Epithelial cell of proximal tubule (primary cell): ENCODE results near the gene ARHGEF26. TPM values are rescaled to one million over a fixed set of nuclear protein-coding genes. Genes with fewer than 3 reads are reported as not detected.

ENCODE experiments used
- DNase-seq: peaks from one replicate; pipeline ENCODE4 v3.0.0-alpha.2; 2011; ENCODE audit warnings: low read depth
- H3K4me3 ChIP-seq: 2 replicates; pipeline ENCODE4 v1.5.1; 2011; ENCODE audit warnings: low read depth, mild to moderate bottlenecking, low read length
- CTCF ChIP-seq: conservative IDR thresholded peaks from 2 replicates; pipeline ENCODE4 v1.5.1; 2012; ENCODE audit warnings: low read depth, mild to moderate bottlenecking, low read length
- total RNA-seq: library from RNA; depleted of rRNA; stranded (reverse); fragments of >200 nt; gene quantifications from 2 replicates; pipeline ENCODE4 v1.2.3, GENCODE V29; 2015

Gene ARHGEF26
- total RNA-seq, 1 donor from 2014 or later = 2.9 TPM

GRCh38 chr3:154175041-154175440 is 53.9 kb downstream of the ARHGEF26 start:
- H3K4me3 ChIP-seq = no peak overlapping the region
- TF ChIP-seq CTCF = no peak
- no peak for DNase-seq

- no peak for DNase-seq
- no peak overlapping the region for H3K4me3 ChIP-seq
- no peak for TF ChIP-seq CTCF
Observed at GRCh38 chr3:154176036-154176435, 54.8 kb downstream of the ARHGEF26 start.

GRCh38 chr3:154177406-154177805 is 56.2 kb downstream of the ARHGEF26 start:
- no peak for TF ChIP-seq CTCF
- no peak for DNase-seq
- no peak overlapping the region for H3K4me3 ChIP-seq

- H3K4me3 ChIP-seq = no peak overlapping the region
- TF ChIP-seq CTCF = no peak
- DNase-seq = no peak
Observed at GRCh38 chr3:154178172-154178571, 57.0 kb downstream of the ARHGEF26 start.

- no peak for DNase-seq
- no peak overlapping the region for H3K4me3 ChIP-seq
- TF ChIP-seq CTCF = no peak
Observed at GRCh38 chr3:154180836-154181691, 59.9 kb downstream of the ARHGEF26 start.

- no peak for TF ChIP-seq CTCF
- DNase-seq = no peak
- H3K4me3 ChIP-seq = no peak overlapping the region
Observed at GRCh38 chr3:154182322-154182922, 61.2 kb downstream of the ARHGEF26 start.

- DNase-seq = no peak
- no peak for TF ChIP-seq CTCF
- H3K4me3 ChIP-seq = no peak overlapping the region
Observed at GRCh38 chr3:154182975-154183374, 61.8 kb downstream of the ARHGEF26 start.
